ENCODE results near the gene SLCO4C1.

SLCO4C1 gene

DNA sequence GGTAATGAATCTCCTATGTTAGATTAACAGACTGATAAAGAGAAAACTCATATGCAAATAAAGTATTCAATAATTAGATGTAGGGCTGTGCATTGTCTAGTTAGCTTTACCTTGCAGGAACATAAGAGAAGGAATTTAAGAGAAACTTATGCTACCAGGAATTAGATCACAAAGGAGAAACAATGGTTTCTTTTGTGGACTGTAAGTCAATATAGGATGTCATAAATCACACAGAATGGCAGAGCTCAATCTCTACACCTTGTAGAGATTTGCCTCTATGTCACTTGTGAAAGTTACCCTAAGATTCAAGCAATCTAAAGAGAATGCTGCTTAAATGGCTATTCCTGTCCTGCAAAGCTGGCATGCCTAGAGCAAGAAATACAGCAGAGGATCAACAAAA lies 26.0 kb downstream of the SLCO4C1 start:
- no peak for DNase-seq (ENCODE audit: low read depth in 2 of 2)

DNA sequence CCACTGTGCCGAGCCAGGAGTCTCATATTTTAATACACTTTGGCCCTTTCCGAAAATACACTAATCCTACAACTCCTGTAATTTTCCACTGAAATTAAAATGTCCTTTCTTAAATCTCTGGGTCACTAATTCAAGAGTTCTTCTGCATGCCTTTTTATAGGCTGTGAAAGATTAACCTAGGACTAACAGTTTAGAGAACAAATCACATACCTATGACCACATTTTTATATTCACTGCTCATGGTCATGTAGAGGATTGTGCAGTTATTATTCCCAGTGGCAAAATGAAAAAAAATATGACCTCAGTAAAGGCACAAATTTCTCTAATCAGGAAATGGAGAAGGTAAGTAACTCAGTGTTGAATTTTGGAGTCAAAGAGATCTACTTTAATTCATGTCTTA lies 33.4 kb downstream of the SLCO4C1 start:
- no peak for DNase-seq (ENCODE audit: low read depth in 2 of 2)

- DNase-seq (ENCODE audit: low read depth in 2 of 2) = no peak
Measured at GRCh38 chr5:102249381-102249780, 46.7 kb downstream of the SLCO4C1 start.

DNA sequence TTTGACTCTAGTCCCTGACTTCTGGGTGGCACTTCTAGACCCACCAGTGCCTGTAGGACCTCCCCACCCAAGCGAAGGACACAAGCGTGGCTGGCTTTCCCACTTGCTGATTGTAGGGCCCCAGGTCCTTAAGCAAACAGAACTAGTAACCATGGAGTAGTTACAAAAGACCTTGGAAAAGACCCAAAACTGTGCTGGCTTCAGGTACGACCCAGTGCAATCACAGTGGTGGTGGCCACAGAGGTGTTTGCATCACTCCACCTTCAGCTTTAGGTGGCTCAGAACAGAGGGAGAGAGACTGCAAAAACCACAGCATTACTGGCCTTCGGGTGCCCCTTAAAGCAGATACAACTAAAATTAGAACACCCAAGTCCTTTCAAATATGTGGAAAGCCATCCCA lies 52.9 kb downstream of the SLCO4C1 start:
- no peak for DNase-seq (ENCODE audit: low read depth in 2 of 2)

DNA sequence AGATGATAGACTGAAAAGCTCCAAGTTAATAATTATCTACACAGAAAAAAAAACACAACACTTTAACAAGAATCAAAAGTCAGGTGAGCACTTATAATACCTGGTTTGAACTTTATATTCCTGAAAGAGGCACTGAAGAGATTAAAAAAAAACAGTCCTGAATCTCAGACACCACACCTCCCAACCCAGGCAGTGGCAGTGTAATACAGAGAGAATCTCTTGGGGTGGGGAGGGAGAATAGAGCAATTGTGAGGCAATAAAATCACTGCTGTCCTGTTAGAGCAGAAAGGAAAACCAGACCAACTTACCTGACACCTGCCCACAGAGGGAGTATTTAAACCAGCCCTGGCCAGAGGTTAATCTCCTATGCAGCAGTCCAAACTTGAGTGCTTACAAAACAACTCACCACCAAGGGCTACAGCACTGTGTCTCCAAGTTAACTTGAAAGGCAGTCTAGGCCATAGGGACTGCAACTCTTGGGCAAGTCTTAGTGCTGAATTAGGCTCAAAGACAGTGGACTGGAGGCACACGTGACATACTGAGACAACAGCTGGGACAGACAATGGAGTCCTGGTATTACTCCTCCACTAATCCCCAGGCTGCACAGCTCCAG lies 54.2 kb downstream of the SLCO4C1 start:
- no peak for DNase-seq (ENCODE audit: low read depth in 2 of 2)

DNA sequence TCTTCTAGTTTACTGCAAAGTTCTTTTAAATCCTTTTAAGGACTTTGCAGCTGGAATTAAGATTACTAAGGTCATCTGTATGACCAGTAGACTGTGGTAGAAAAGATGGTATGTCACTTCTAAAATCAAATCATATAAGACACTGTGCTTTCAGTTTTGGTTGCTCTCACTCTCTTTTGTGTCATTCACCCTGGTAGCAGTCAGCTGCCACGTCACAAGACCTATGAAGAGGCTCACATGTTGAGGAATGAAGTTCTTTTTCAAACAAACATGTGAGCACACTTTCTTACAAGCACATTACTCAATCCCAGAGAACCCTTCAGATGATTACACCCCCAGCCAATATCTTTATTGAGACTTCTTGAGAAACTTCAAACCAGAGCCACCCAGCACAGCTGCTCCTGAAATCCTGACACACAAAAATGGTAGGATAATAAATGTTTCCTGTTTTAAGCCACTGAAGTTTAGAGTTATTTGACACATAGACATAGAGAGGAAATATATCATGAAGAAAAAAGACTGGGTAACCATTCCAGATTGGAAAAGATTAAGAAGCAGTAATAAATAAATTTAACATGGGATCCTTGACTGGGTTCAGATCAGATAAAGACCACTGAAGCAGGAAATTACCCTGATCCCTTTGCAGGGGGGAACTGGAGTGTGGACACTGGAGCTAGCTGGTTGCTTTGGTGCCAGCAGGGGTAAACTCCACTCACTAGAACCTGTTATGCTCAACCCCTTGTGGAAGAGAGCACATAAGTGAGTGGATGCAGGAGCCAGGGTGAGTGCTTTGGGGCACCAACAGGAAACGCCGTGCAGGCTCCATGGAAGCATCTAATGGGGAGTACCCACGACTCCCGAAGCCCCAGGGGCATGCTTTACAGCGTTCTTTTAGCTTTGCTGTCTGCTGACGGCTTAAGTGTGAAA lies 64.1 kb downstream of the SLCO4C1 start:
- no peak for DNase-seq (ENCODE audit: low read depth in 2 of 2)

DNA sequence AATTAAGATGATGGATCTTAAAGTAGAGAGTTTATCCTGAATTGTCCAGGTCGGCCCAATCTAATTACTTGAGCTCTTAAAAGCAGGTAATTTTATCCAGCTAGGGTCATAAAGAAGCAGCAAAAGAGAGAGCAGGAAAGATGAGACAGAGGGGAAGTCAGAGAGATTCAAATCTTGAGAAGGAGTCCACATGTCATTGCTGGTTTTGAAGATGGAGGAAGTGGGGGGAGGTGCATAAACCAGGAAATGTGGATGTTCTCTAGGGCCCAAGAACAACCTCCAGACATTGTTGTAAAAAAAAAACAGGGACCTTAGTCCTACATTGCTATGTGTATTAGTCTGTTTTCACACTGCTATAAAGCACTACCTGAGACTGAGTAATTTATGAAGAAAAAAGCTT lies 66.4 kb downstream of the SLCO4C1 start:
- no peak for DNase-seq (ENCODE audit: low read depth in 2 of 2)

DNA sequence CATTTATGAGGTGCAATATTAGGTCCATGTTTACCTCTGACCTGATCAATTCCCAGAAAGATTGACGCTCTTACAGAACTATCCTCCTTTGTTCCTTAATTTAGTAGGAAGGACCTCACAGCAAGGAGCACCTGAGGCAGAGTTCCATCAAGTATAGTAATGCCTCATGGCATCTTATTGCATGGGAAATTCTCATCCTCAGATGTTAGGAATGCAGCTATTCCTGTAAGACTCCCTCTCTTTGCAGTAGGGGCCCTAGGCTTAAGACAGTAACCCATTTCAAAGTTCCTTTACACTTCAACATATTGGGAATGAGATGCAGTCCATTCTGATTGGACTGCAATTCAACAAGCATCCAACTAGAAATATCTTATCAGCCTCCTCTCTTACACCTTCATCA lies 69.8 kb downstream of the SLCO4C1 start:
- DNase-seq (ENCODE audit: low read depth in 2 of 2) = no peak

DNA sequence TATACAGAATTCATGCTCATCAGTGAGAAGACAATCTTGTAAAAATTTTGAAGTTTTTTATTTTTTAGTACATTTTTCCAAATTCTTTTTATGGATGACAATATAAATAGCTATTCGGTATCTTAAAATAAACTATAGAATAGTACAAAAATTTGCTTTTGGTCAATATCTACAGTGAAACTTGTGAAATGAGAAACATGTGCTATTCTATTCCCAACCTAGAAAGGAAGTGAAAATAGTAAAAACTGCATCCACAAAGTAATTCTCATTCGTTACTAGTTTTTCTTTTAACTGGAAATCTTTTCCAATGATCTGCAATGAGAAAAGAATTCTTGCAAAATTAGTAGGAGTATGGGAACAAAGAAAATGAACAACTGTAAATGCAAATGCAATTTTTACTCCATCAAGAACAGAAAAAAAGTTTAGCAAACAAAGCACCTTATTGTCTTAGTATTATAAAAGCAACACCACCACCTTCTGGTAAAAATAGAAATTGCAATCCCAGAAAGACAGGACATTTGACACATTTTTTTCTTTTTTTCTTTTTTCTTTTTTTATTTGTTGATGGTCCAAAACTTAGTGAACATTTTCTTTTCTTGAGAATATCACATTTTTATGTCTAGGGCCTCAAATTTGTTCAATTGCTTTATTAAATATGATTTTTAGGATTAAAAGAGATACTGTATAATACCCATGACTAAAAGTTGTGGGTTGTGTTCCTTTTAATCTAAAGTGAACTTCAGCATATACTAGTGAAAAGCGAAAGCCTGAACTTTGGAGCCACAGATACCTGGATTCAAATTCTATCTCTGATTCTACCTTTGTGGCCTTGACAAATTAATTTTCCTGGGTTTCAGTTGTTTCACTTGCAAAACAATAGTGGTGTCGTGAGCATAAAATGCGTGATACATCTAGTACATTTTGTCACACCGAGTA lies 72.3 kb downstream of the SLCO4C1 start:
- no peak for DNase-seq (ENCODE audit: low read depth in 2 of 2)

DNA sequence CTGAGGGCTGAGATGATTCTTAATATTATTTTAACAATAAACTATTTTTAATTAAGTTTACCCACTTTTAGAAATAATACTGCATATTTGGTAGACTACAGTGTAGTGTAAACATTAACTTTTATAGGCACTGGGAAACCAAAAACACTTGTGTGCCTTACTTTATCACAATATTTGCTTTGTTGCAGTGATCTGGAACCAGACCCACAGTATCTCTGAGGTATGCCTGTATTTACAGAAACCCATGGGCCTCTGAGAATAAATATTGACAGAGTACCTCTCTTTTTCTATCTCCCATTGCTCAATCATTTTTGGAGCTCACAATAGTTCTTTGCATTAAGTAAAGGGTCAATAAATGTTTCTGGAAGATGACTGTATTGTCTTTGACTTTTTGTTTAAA lies 73.3 kb downstream of the SLCO4C1 start:
- no peak for DNase-seq (ENCODE audit: low read depth in 2 of 2)

DNA sequence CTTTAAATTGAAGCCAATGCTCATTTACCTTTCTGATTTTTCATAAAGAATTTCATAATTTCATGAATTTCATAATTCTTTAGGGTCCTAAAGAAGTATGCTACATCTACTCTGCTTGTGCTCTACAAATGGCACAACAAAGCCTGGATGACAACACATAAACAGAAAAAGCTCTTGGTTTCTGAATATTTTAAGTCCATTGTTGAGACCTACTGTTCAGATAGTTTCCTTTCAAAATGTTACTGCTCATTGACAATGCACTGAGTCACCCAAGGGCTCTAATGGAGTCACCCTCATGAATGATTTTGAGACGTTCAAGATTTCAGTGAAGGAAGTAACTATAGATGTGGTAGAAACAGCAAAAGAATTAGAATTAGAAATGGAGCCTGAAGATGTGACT lies 74.1 kb downstream of the SLCO4C1 start:
- no peak for DNase-seq (ENCODE audit: low read depth in 2 of 2)

DNA sequence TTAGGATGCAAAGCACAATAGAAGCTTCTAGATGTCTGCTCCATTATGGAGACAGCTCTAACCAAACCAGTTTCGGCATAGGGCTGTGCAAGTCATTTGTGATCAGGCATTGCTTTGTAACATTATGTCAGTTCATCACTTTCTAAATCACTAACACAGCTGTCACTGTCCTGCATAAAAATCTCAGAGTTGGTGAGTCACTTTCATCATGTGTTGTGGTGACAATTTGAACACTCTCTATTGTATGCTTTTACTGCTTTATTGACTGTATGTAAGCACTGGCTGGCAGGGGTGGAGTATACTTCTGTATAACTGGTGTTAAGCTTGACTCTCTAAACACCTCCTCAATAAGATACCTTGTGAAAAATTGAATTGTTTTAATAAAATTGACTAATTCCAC lies 77.9 kb downstream of the SLCO4C1 start:
- DNase-seq (ENCODE audit: low read depth in 2 of 2) = no peak

DNA sequence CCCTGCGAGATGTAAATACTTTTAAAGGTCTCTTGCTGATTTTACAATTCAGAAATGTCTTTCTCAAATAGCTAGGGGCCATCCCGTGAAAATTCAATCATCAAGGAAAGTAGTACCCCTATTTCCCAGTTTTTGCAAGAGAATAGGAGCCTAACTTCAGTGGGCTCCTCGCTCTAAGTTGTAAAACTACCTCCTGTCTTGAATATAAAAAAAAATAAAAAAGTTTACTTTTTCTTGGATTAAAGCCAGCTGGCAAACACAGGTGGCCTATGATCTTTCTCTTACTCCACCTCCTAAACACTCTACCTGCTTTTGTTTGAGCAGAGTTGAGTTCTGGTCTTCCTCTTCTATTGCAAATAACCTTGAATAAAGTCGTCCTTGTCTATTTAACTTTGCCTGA lies 79.4 kb downstream of the SLCO4C1 start:
- no peak for DNase-seq (ENCODE audit: low read depth in 2 of 2)

GRCh38 chr5:102211165-102211564 lies 84.9 kb downstream of the SLCO4C1 start:
- DNase-seq (ENCODE audit: low read depth in 2 of 2) = no peak

- DNase-seq (ENCODE audit: low read depth in 2 of 2) = no peak
Measured at GRCh38 chr5:102200861-102201260, 95.2 kb downstream of the SLCO4C1 start.

DNA sequence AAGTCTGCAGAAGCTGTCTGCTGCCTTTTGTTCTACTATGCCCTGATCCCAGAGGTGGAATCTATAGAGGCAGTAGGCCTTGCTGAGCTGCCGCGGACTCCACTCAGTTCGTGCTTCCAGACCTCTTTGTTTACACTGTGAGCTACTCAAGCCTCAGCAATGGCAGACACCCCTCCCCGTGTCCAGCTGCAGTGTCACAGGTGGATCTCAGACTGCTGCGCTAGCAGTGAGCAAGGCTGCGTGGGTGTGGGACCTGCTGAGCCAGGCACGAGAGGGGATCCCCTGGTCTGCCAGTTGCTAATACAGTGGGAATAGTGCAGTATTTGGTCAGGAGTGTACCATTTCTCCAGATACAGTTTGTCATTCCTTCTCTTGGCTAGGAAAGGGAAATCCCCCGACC lies 99.6 kb downstream of the SLCO4C1 start:
- DNase-seq (ENCODE audit: low read depth in 2 of 2) = no peak

Measured in stimulated activated CD8-positive, alpha-beta memory T cell treated with anti-CD3 and anti-CD28 coated beads, Interleukin-15, amount 100 ng/mL, for 48 hours (primary cell).